GM13977 (cell line): Measurements from ENCODE around the gene IDE.
"Not testable (repeated sequence)": the region's sequence is repeated elsewhere in the genome, so short reads cannot be mapped to it uniquely, and the experiment has no call there.

Experiments
- DNase-seq: peaks from one replicate; pipeline ENCODE4 v3.0.0; 2012; ENCODE audit warnings: low spot score
- CTCF ChIP-seq: IDR thresholded peaks from 2 replicates; pipeline ENCODE4 v1.5.1; 2012; ENCODE audit warnings: mild to moderate bottlenecking, control low read depth; ENCODE audit not compliant: insufficient read depth; ENCODE audit errors: extremely low read depth, missing control alignments
- in situ Hi-C: fragments of 300-500 bp; cut with MboI; formaldehyde crosslinking; loops from one replicate; pipeline ENCODE4 v1.12.0; 2022; ENCODE audit warnings: low sequenced_read_pairs, low pct_unique_long_range_greater_than_20kb, mixed read lengths, inconsistent platforms; ENCODE audit not compliant: unreplicated experiment

Gene IDE

GRCh38 chr10:92574548-92575261 is 812 bp upstream of the IDE start:
- DNase-seq: peak; percentile 63
- peak; percentile 15 for TF ChIP-seq CTCF
- in situ Hi-C loops: loop anchor here (10.0 kb wide), 1 partner anchor 50 kb away; no protein-coding TSS in a partner anchor

GRCh38 chr10:92573091-92573797 is 649 bp downstream of the IDE start:
- TF ChIP-seq CTCF: no peak
- DNase-seq: peak; percentile 29
- in situ Hi-C loops: loop anchor here (10.0 kb wide), 1 partner anchor 48 kb away; no protein-coding TSS in a partner anchor

- DNase-seq: peak; percentile 29
- in situ Hi-C loops: loop anchor here (10.0 kb wide), 1 partner anchor 48 kb away; no protein-coding TSS in a partner anchor
- no peak for TF ChIP-seq CTCF
These were observed 1.4 kb downstream of the IDE start for GRCh38 chr10:92572362-92573090.

GRCh38 chr10:92571649-92572048 is 2.2 kb downstream of the IDE start:
- no peak for TF ChIP-seq CTCF
- in situ Hi-C loops: loop anchor here (10.0 kb wide), 1 partner anchor 47 kb away; no protein-coding TSS in a partner anchor
- no peak for DNase-seq

GRCh38 chr10:92569663-92570062 is 4.2 kb downstream of the IDE start:
- not testable (repeated sequence) for DNase-seq
- in situ Hi-C loops: loop anchor here (10.0 kb wide), 1 partner anchor 45 kb away; no protein-coding TSS in a partner anchor

GRCh38 chr10:92569071-92569470 is 4.8 kb downstream of the IDE start:
- no peak for TF ChIP-seq CTCF
- in situ Hi-C loops: no loop called here
- DNase-seq: no peak
